Measurements from ENCODE around the gene TXK.

DNA sequence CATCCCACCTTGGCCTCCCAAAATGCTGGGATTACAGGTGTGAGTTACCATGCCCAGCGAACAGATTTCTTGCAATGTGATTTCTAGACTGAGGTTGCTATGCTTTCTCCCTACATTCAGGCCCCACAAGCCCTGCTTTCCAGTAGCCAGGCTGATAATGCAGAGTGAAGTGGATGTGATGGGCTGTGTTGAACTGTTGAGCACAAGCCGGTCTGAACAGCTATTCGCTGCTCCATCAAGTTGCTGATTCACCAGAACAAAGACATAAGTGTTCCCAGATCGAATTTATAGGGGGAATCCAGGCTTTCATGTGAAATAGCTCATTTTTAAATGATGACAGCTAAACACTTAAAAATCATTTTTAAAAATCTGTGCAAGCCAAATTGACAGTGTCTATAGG is 109.5 kb downstream of the TXK start:
- TF ChIP-seq CTCF (IDR thresholded peaks at IDR 0.05; ENCODE audit: poor library complexity), result no peak
- no peak for TF ChIP-seq EZH2 (IDR thresholded peaks at IDR 0.05; ENCODE audit: borderline replicate concordance)
- TF ChIP-seq EZH2phosphoT487 (IDR thresholded peaks at IDR 0.05; ENCODE audit: low read depth, severe bottlenecking, unreplicated experiment), result no peak

Data from hepatocyte (in vitro differentiated cells).